Testis (tissue), 3 donors: ENCODE results near the gene CLCN1. TPM values are rescaled to one million over a fixed set of nuclear protein-coding genes. Genes with fewer than 3 reads are reported as not detected.

Source experiments
- DNase-seq: peaks from one replicate; pipeline ENCODE4 v3.0.0-alpha.2; 2019
- H3K27ac ChIP-seq, 2 donors: fragments of 200-600 bp; sonication (generic); one replicate each; pipeline ENCODE4 v1.5.1; 2019
- H3K27me3 ChIP-seq: fragments of 200-600 bp; sonication (generic); one replicate; pipeline ENCODE4 v1.5.1; 2019
- H3K36me3 ChIP-seq: fragments of 200-600 bp; sonication (generic); one replicate; pipeline ENCODE4 v1.5.1; 2017; ENCODE audit warnings: low read depth; ENCODE audit errors: missing control alignments
- H3K4me1 ChIP-seq: fragments of 200-600 bp; sonication (generic); one replicate; pipeline ENCODE4 v1.5.1; 2019
- H3K4me3 ChIP-seq, 2 donors: fragments of 200-600 bp; sonication (generic); one replicate each; pipeline ENCODE4 v1.5.1; 2017 to 2019
- H3K9me3 ChIP-seq: fragments of 200-600 bp; sonication (generic); one replicate; pipeline ENCODE4 v1.5.1; 2017
- CTCF ChIP-seq, 3 experiments: fragments of 450-650 bp in 2 of 3; fragments of 200-600 bp in 1 of 3; sonication (generic) in 1 of 3; IDR thresholded peaks; one replicate each; pipeline ENCODE4 v1.5.1; 2016 to 2019; ENCODE audit warnings: antibody characterized with exemption in 3 of 3, mild to moderate bottlenecking in 2 of 3, moderate library complexity in 1 of 3
- POLR2A ChIP-seq: fragments of 450-650 bp; IDR thresholded peaks from one replicate; pipeline ENCODE4 v1.6.1; 2017; ENCODE audit warnings: antibody characterized with exemption, mild to moderate bottlenecking, moderate library complexity
- WGBS, 2 donors: methylation state at CpG; one replicate each; pipeline ENCODE4 v1.1.5; 2018; 5-methylcytosine and 5-hydroxymethylcytosine counted together
- intact Hi-C: fragments of 100-400 bp; cut with DNase I; formaldehyde crosslinking; loops from one replicate; pipeline ENCODE4 v1.15.1; 2023; ENCODE audit warnings: low total_unique reads
- polyA plus RNA-seq: library from polyadenylated mRNA; stranded (reverse); fragments of 350-450 nt; fragmentation: Illumina TruSeq; extraction: RNeasy Lipid Tissue Mini Kit (QIAGEN cat#74804); gene quantifications from one replicate; pipeline ENCODE4 v1.2.3, GENCODE V29; 2014; ENCODE audit warnings: low read depth, low replicate concordance; ENCODE audit not compliant: insufficient read depth
- total RNA-seq, 2 donors: library from RNA; depleted of rRNA; stranded (reverse); fragments of >200 nt; gene quantifications; one replicate each; pipeline ENCODE4 v1.2.3, GENCODE V29; 2016

The CLCN1 gene
- total and polyA plus RNA-seq, 3 donors from 2014 or later, result 1.1 to 2.7 (median 1.4) TPM

DNA sequence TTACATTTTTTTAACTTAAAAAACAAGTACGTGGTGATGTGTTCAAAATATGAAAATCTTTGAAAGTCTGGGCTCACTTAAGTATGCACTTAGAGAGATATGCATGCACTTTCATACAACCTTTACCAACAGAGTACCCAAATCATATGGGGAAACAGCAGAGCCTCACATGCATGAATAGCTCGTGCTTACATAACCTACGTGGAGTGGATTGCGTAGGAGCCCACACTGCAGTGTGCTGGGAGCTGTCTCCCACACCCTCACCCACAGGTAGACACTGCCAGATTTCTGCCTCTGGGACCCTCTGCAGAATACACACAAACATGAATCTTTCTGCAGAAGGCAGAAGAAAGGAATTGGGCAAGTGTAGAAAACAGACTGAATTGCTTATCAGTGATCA lies 581 bp downstream of the CLCN1 start:
- 91 to 92% methylated on average over 4 of the region's 4 CpGs for WGBS, 2 donors
- DNase-seq, result no peak
- H3K36me3 ChIP-seq, result no peaks in the 10 kb centered on the region
- intact Hi-C loops, result no loop called here
- H3K4me1 ChIP-seq, result no peaks in the 10 kb centered on the region
- no peak overlapping the region for H3K4me3 ChIP-seq
- TF ChIP-seq CTCF (IDR thresholded peaks at IDR 0.05) (no peak), POLR2A (no peak)
- no peaks in the 10 kb centered on the region for H3K9me3 ChIP-seq
- no peaks in the 10 kb centered on the region for H3K27me3 ChIP-seq
- H3K27ac ChIP-seq, result no peak overlapping the region

DNA sequence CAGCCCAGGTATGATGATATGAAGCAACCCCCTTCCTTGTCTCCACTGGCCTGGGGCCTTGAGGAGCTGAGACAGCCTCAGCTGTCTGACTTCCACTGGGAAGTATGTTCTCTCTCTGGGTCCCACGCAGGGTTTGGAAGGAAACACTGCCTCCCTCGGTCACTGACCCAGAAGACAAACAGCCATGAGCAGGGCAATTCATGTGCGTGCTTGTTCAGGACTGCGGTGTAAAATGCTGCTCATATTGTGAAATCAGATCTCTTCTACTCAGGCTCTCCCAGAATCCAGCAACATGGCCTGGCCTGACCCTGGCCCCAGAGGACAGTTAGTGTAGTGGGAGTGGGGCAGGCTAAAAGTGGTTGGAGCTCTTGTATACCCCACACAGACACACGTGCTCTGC lies 2.8 kb downstream of the CLCN1 start:
- DNase-seq, result no peak
- Histone ChIP-seq H3K4me3 (no peak overlapping the region), H3K27ac (no peak overlapping the region), H3K36me3 (no peaks in the 10 kb centered on the region), H3K27me3 (no peaks in the 10 kb centered on the region), H3K4me1 (no peaks in the 10 kb centered on the region), H3K9me3 (no peaks in the 10 kb centered on the region)
- intact Hi-C loops, result no loop called here
- no peak for TF ChIP-seq POLR2A
- TF ChIP-seq CTCF (IDR thresholded peaks at IDR 0.05), result no peak
- WGBS, 2 donors, result 55 to 56% methylated on average over 3 to 5 of the region's 5 CpGs

GRCh38 chr7:143320620-143321019 lies 4.7 kb downstream of the CLCN1 start:
- 69 to 82% methylated on average over 6 to 9 of the region's 9 CpGs for WGBS, 2 donors
- no peak overlapping the region for H3K4me3 ChIP-seq
- TF ChIP-seq CTCF (IDR thresholded peaks at IDR 0.05) (no peak), POLR2A (no peak)
- no peak for DNase-seq
- intact Hi-C loops, result no loop called here
- H3K4me1 ChIP-seq, result no peaks in the 10 kb centered on the region
- no peaks in the 10 kb centered on the region for H3K27me3 ChIP-seq
- no peaks in the 10 kb centered on the region for H3K9me3 ChIP-seq
- no peak overlapping the region for H3K27ac ChIP-seq
- H3K36me3 ChIP-seq, result no peaks in the 10 kb centered on the region

- TF ChIP-seq CTCF (IDR thresholded peaks at IDR 0.05), result no peak
- no peaks in the 10 kb centered on the region for H3K4me1 ChIP-seq
- no peak overlapping the region for H3K27ac ChIP-seq
- H3K9me3 ChIP-seq, result no peaks in the 10 kb centered on the region
- no peaks in the 10 kb centered on the region for H3K36me3 ChIP-seq
- H3K4me3 ChIP-seq, result no peak overlapping the region
- 97 to 98% methylated on average over 10 of the region's 10 CpGs for WGBS, 2 donors
- intact Hi-C loops, result no loop called here
- no peak for DNase-seq
- H3K27me3 ChIP-seq, result no peaks in the 10 kb centered on the region
Measured at GRCh38 chr7:143321242-143321641, 5.3 kb downstream of the CLCN1 start.

DNA sequence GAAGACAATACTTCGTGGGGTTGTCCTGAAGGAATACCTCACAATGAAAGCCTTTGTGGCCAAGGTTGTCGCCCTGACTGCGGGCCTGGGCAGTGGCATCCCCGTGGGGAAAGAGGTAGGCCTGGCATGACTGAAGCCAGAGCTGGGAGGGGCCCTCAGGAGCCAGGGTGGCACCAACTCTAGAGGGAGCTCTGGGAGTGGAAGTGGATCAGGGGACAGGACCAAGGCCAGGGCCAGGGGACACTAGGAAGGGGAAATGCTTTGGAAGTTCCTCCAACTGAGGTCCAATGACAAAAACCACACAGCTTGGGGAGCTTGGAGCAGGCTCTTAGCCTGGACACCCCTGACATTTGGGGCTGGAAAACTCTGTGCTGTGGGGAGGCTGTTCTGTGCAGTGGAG lies 5.8 kb downstream of the CLCN1 start:
- Histone ChIP-seq H3K36me3 (no peaks in the 10 kb centered on the region), H3K9me3 (no peaks in the 10 kb centered on the region), H3K27me3 (no peaks in the 10 kb centered on the region), H3K4me1 (no peaks in the 10 kb centered on the region), H3K4me3 (no peak overlapping the region), H3K27ac (no peak overlapping the region)
- peak; percentile 37 for DNase-seq
- intact Hi-C loops, result no loop called here
- TF ChIP-seq POLR2A (no peak), CTCF (IDR thresholded peaks at IDR 0.05) (no peak)
- 83 to 97% methylated on average over 4 of the region's 4 CpGs for WGBS, 2 donors
